ENCODE results near the gene ARHGDIG.

GRCh38 chr16:260326-260725, 20.1 kb upstream of the ARHGDIG start:
- TF ChIP-seq CTCF (conservative IDR thresholded peaks at IDR 0.05; ENCODE audit: low read depth, low read length), result no peak
- TF ChIP-seq MAFK (IDR thresholded peaks at IDR 0.05; ENCODE audit: low read depth, low read length), result no peak
- no peak for TF ChIP-seq POLR2A (IDR thresholded peaks at IDR 0.05; ENCODE audit: low read depth, low read length)
